Endothelial cell (in vitro differentiated cells): ENCODE data around the gene VCL. TPM values are rescaled to one million over a fixed set of nuclear protein-coding genes. Genes with fewer than 3 reads are reported as not detected.

Experiments used
- DNase-seq: peaks from one replicate; pipeline ENCODE4 v3.0.0; 2021; ENCODE audit warnings: low spot score
- H3K27ac Mint-ChIP-seq: one replicate; pipeline ENCODE4 v1.8.0; 2021; ENCODE audit warnings: mixed read lengths, inconsistent platforms; ENCODE audit not compliant: unreplicated experiment
- H3K27me3 Mint-ChIP-seq: one replicate; pipeline ENCODE4 v1.8.0; 2021; ENCODE audit warnings: mild to moderate bottlenecking, moderate library complexity, mixed read lengths, inconsistent platforms; ENCODE audit not compliant: unreplicated experiment
- H3K36me3 Mint-ChIP-seq: one replicate; pipeline ENCODE4 v1.8.0; 2021; ENCODE audit warnings: mild to moderate bottlenecking, low read depth, mixed read lengths, inconsistent platforms; ENCODE audit not compliant: unreplicated experiment
- H3K4me1 Mint-ChIP-seq: one replicate; pipeline ENCODE4 v1.8.0; 2021; ENCODE audit warnings: mild to moderate bottlenecking, mixed read lengths, inconsistent platforms; ENCODE audit not compliant: unreplicated experiment
- H3K4me3 Mint-ChIP-seq: one replicate; pipeline ENCODE4 v1.8.0; 2021; ENCODE audit warnings: mild to moderate bottlenecking, mixed read lengths, inconsistent platforms; ENCODE audit not compliant: unreplicated experiment
- H3K9me3 Mint-ChIP-seq: one replicate; pipeline ENCODE4 v1.8.0; 2021; ENCODE audit warnings: mixed read lengths, inconsistent platforms; ENCODE audit not compliant: unreplicated experiment
- CTCF ChIP-seq: fragments of 200-600 bp; sonication (generic); IDR thresholded peaks from one replicate; pipeline ENCODE4 v1.5.0; 2021; ENCODE audit warnings: antibody characterized with exemption; ENCODE audit not compliant: unreplicated experiment
- total RNA-seq: library from RNA; stranded (reverse); fragmentation: NEBNext Ultra II Directional; extraction: Animal tissue kit (Norgen Biotek cat#: 25700); gene quantifications from one replicate; pipeline ENCODE4 v1.2.1, GENCODE V29; 2021; ENCODE audit not compliant: unreplicated experiment

VCL gene
- total RNA-seq, 1 donor from 2014 or later = 200 TPM

- no peaks in the 10 kb centered on the region for H3K9me3 Mint-ChIP-seq
- no peaks in the 10 kb centered on the region for H3K36me3 Mint-ChIP-seq
- no peak overlapping the region for H3K27ac Mint-ChIP-seq
- H3K4me3 Mint-ChIP-seq = no peak overlapping the region
- DNase-seq = no peak
- H3K27me3 Mint-ChIP-seq = no peaks in the 10 kb centered on the region
- no peak for TF ChIP-seq CTCF
- peaks cover 15% of the 10 kb centered on the region for H3K4me1 Mint-ChIP-seq
Observed at GRCh38 chr10:74040200-74041126, 42.5 kb downstream of the VCL start.

- Mint-ChIP-seq H3K27me3 (peaks cover under 1% of the 10 kb centered on the region), H3K27ac (no peak overlapping the region), H3K9me3 (no peaks in the 10 kb centered on the region), H3K36me3 (no peaks in the 10 kb centered on the region), H3K4me1 (peaks cover 12% of the 10 kb centered on the region), H3K4me3 (no peak overlapping the region)
- DNase-seq = no peak
- TF ChIP-seq CTCF = no peak
Observed at GRCh38 chr10:74044419-74044818, 46.5 kb downstream of the VCL start.

GRCh38 chr10:74047304-74047703, 49.4 kb downstream of the VCL start:
- no peak for TF ChIP-seq CTCF
- no peak overlapping the region for H3K4me3 Mint-ChIP-seq
- DNase-seq = no peak
- peaks cover 3% of the 10 kb centered on the region for H3K27me3 Mint-ChIP-seq
- H3K4me1 Mint-ChIP-seq = peaks cover 6% of the 10 kb centered on the region
- no peaks in the 10 kb centered on the region for H3K36me3 Mint-ChIP-seq
- H3K27ac Mint-ChIP-seq = no peak overlapping the region
- H3K9me3 Mint-ChIP-seq = no peaks in the 10 kb centered on the region

GRCh38 chr10:74047871-74048270, 50.0 kb downstream of the VCL start:
- Mint-ChIP-seq H3K36me3 (no peaks in the 10 kb centered on the region), H3K4me1 (peaks cover 6% of the 10 kb centered on the region), H3K27ac (no peak overlapping the region), H3K4me3 (no peak overlapping the region), H3K27me3 (peaks cover 3% of the 10 kb centered on the region), H3K9me3 (no peaks in the 10 kb centered on the region)
- DNase-seq = no peak
- TF ChIP-seq CTCF = no peak

DNA sequence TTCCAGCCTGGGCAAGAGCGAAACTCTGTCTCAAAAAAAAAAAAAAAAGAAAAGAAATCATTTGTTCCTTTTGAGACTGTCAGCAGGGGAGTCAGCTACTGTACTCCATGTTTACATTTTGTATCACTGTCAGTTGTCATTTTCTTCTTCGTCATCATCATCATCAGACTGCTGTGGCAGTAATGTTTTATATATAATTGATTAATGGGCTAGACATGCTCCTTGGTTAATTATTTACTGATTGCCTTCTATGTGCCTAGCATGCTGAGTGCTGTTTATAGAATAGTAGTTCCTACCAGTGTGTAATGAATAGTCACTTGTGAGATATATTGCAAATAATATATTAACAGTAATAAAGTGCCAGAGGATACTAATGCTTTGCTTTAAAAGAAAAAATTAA, 50.5 kb downstream of the VCL start:
- no peaks in the 10 kb centered on the region for H3K9me3 Mint-ChIP-seq
- peaks cover 6% of the 10 kb centered on the region for H3K4me1 Mint-ChIP-seq
- no peaks in the 10 kb centered on the region for H3K36me3 Mint-ChIP-seq
- no peak overlapping the region for H3K4me3 Mint-ChIP-seq
- no peak overlapping the region for H3K27ac Mint-ChIP-seq
- DNase-seq = no peak
- no peak for TF ChIP-seq CTCF
- peaks cover 3% of the 10 kb centered on the region for H3K27me3 Mint-ChIP-seq
